ENCODE data around the gene HSD17B12. TPM values are rescaled to one million over a fixed set of nuclear protein-coding genes. Genes with fewer than 3 reads are reported as not detected.

The HSD17B12 gene
- total RNA-seq, 1 donor from 2014 or later = 110 TPM

GRCh38 chr11:43687120-43687791, 6.7 kb downstream of the HSD17B12 start:
- no peak for DNase-seq (ENCODE audit: low spot score)

- DNase-seq (ENCODE audit: low spot score) = no peak
Measured at GRCh38 chr11:43688394-43688793, 7.9 kb downstream of the HSD17B12 start.

- no peak for DNase-seq (ENCODE audit: low spot score)
Measured at GRCh38 chr11:43689167-43689566, 8.6 kb downstream of the HSD17B12 start.

DNA sequence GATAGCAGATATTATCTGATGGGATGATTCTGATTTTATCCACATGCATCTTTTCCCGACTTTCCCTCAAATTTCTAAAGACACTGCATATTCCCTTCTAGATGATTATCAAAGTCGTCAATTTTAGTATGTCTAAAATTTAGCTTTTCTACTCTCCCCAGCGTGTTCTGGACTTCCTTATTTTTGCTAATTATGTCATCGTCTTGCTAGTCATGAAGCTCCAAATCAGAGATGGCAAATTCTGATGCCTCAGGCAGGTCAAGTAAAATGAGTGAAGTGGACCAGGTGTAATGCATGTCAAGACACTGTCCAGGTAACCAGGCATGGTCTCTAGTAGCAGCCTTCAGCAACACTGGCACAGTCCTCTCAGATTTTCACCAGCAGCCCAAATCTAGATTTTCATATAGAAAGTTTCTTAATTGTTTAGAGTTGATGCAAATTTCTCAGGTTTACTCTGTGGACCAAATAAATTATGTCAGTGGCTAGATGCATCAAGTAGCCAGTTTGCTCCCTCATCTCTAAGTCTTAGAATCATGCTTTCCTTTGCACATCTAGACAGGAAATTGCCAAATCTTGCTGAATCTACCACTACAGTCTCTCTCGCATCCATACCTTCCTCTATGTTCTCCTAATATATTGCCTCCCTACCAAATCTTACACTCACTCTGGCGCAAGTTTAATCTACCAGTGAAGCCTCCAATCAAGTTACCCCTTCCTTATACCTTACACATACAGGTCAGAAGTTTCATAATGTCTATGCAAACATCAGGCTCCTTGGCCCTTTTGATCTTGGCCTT, 10.6 kb downstream of the HSD17B12 start:
- no peak for DNase-seq (ENCODE audit: low spot score)

DNA sequence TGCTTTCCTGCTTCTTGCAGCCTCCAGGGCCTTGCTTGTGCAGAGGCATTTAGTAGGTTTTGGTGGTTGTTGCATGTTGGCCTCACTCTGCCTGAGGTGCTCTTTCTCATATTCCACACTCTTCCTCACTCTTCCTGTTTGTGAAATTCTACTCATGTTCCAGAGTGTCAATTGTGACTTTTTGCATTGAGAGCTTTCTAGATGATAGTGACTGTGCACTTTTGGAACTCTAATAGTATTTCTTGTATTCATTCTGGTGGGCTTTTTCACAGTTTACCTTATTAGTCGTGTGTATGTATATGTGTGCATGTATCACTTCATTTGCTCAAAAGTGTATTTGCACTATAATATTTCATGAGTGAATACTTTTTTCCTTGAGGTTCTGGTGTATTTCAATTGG, 11.3 kb downstream of the HSD17B12 start:
- no peak for DNase-seq (ENCODE audit: low spot score)

- no peak for DNase-seq (ENCODE audit: low spot score)
Measured at GRCh38 chr11:43693069-43693468, 12.5 kb downstream of the HSD17B12 start.

DNA sequence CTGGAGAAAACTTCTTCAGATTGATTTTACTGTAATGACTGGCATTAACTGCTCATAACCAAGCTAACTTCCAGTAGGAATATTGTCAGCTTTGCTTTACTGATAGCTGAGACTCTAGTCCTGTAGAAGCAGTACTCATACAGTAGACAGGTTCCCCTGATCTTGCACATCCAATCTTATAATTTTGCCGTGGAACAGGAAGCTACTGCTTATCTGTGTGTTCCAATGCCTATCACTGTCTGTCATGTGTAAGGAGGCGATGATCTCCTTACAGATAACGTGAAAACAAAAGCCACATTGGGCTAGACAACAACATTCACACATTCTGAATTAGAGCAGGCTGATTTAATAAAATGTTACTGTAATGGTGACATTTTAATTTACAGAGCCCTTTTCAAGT, 13.2 kb downstream of the HSD17B12 start:
- DNase-seq (ENCODE audit: low spot score) = no peak

DNA sequence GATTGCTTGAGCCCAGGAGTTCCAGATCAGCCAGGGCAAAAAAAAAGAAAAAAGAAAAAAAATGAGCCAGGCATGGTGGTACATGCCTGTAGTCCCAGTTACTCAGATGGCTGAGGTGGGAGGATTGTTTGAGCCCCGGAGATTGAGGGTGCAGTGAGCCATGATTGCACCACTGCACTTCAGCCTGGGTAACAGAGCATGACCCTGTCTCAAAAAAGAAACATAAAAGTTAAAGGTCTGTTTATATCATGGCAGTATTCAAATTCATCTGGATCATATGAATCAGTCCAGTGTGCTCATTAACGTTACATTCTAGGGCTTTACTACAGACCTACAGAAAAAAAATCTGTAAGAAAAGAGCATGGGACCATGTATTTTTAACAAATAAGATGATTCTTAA, 13.9 kb downstream of the HSD17B12 start:
- DNase-seq (ENCODE audit: low spot score) = no peak

- DNase-seq (ENCODE audit: low spot score) = no peak
Measured at GRCh38 chr11:43697679-43698078, 17.1 kb downstream of the HSD17B12 start.

- DNase-seq (ENCODE audit: low spot score) = no peak
Measured at GRCh38 chr11:43699870-43700269, 19.3 kb downstream of the HSD17B12 start.

GRCh38 chr11:43706631-43707030, 26.1 kb downstream of the HSD17B12 start:
- no peak for DNase-seq (ENCODE audit: low spot score)

DNA sequence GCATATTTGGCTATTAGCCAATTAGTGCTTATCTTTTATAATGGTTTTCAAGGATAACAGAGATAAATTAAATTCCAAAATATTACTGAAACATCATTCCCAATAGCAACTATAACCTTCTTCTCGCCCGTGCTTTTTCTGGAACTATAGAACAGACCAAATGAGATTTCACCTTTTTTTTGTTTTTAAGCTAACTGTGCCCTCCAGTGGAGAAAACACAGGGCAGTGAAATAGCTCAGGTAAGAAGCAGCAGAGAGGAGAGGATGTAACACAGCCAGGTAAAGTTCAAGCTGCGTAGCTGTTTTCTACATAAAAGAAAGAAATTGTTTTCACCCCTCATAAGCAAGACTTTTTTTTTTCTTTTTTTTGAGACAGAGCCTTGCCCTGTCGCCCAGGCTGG, 28.2 kb downstream of the HSD17B12 start:
- no peak for DNase-seq (ENCODE audit: low spot score)

DNA sequence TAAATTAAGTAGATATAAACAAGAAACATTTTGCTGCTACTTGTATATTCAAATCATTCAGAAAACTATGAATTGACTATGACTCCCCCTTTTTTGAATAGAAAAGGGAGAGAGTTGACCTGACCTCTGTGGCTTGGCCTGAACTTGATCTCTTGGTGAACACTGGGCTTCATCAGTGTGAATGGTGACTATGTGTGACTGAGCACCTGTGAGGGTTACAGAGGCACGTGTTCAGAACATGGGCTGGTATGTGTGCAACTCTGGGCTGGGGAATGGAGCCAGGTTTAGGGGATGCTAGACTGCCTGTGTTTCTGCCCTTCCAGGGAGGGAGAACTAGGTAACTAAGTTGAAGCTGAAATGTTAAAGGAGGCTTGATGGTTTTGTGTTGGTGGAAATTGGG, 29.2 kb downstream of the HSD17B12 start:
- DNase-seq (ENCODE audit: low spot score) = no peak

DNA sequence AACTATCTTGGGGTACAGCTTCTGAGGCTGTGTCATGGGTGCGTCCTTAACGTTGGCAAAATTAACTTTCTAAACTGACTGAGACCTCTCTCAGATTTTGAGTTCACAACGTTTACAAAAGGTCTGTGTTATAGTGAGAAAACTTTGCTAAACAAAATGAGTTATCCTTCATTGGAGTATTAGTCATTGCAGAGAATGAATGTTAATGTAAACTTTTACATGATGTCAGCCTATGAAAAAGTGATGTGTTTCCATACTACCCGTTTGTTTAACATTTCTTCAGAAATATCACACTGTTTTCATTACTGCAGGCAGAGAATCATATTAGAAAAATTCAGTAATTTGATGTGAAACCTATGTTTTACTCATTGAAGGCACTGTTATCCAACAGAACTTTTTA, 32.1 kb downstream of the HSD17B12 start:
- no peak for DNase-seq (ENCODE audit: low spot score)

GRCh38 chr11:43718373-43718772, 37.8 kb downstream of the HSD17B12 start:
- DNase-seq (ENCODE audit: low spot score) = no peak

- DNase-seq (ENCODE audit: low spot score) = no peak
Measured at GRCh38 chr11:43723617-43724016, 43.1 kb downstream of the HSD17B12 start.

GRCh38 chr11:43732225-43732624, 51.7 kb downstream of the HSD17B12 start:
- DNase-seq (ENCODE audit: low spot score) = no peak

DNA sequence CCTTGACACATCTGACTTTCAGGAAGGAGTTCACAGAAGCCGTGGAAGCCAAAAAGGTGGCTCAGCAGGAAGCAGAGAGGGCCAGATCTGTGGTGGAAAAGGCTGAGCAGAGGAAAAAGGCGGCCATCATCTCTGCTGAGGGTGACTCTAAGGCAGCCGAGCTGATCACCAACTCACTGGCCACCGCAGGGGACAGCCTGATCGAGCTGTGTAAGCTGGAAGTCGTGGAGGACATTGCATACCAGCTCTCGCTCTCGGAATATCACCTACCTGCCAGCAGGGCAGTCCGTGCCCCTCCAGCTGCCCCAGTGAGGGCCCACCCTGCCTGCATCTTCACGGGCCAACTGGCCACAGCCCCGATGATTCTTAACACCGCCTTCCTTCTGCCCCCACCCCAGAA, 53.7 kb downstream of the HSD17B12 start:
- DNase-seq (ENCODE audit: low spot score) = no peak

DNA sequence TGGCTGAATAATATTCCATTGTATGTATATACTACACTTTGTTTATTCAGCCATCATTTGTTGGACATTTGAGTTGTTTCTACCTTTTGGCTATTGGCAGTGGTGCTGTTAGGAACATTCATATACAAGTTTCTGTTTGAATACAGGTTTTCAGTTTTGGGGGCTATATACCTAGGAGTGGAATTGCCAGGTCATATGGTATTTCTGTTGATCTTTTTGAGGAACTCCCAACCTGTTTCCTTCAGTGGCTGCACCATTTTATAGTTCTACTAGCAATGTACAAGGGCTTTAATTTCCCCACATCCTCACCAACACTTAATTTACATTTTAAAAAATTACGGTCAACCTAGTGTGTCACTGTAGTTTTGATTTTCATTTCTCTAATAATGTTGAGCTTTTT, 54.6 kb downstream of the HSD17B12 start:
- DNase-seq (ENCODE audit: low spot score) = no peak

DNA sequence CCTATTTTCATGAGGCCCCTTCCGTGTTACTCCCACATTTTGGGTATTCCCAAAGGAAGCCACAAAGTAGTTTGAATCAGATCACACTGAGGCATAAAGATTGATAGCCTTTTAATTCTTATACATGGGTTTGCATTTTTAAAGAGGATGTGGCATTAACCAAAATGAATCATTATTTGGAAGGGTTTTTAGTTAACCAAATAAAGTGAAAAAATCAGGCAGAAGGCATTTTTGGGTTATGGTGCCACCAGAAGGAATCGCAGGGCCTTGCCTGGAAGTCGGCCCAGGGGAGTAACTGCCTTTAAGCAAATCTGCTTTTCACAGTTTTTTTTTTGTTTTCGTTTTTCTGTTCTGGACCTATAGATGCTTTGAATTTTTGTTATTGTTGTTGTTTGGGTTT, 55.4 kb downstream of the HSD17B12 start:
- DNase-seq (ENCODE audit: low spot score) = no peak

DNA sequence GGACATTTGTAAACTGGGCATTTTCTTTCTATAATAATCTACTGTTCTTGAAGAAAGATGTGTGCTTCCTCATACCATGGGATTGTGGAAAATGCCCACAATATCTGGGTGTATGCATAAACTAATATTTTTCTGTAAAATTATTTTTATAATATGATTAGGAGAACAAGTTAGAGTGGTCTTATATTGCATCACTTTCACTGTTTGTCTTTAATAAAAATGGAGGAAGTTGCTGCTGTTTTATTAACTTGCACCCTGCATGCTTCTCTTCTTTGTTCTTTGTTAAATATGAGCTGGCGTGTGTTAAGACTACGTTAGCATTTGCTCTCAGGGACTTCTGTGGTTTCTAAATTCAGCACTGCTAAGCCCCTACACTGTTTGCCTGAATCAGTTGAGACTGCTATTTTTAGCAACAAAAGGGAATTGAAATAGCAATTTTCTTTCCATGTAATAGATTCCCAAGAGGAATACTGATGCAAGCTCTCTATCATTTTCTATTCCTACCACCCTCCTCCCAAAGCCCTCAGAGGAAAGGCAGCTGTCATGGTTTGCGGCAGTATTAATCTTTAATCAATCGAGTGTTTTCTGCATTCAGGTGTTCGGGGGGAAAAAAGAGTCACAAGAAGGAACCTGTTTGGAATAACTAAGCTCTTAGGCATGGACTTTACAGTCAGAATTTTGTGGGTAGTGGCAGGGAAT, 56.1 kb downstream of the HSD17B12 start:
- no peak for DNase-seq (ENCODE audit: low spot score)

- DNase-seq (ENCODE audit: low spot score) = no peak
Measured at GRCh38 chr11:43737201-43737590, 56.7 kb downstream of the HSD17B12 start.

Measured in mesenteric fat pad (tissue), 1 donor.